T-helper 22 cell (primary cell): Measurements from ENCODE around the gene FOXK1.
A peak's percentile ranks its signal among the peaks of the same experiment; 100 is the strongest.

Experiments
- DNase-seq: peaks from one replicate; pipeline ENCODE4 v3.0.0-alpha.2; 2020; ENCODE audit warnings: low read depth

FOXK1 gene

DNA sequence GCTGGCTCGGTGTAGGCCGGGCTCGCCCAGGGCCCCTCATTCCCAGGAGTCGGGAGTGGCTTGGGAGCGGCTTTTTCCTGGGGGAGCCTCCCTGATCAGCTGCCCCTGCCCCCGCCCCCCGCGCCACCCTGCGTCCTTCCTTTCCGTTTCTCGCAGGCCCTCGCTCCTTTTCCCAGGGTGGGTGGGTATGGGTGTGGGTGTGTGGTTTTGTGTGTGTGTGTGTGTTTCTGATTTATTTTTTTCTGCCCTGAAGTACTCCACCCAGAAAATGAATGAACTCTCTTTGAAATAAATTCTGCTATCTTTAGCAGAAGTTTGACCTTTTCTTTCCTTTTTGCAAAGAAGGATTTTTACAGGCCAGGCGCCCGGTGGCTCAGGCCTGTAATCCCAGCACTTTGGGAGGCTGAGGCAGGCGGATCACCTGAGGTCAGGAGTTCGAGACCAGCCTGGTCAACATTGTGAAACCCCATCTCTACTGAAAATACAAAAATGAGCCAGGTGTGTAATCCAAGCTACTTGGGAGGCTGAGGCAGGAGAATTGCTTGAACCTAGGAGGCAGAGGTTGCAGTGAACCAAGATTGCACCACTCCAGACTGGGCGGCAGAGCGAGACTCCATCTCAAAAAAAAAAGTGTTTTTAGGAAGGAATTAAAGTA is 63.3 kb downstream of the FOXK1 start:
- no peak for DNase-seq

DNA sequence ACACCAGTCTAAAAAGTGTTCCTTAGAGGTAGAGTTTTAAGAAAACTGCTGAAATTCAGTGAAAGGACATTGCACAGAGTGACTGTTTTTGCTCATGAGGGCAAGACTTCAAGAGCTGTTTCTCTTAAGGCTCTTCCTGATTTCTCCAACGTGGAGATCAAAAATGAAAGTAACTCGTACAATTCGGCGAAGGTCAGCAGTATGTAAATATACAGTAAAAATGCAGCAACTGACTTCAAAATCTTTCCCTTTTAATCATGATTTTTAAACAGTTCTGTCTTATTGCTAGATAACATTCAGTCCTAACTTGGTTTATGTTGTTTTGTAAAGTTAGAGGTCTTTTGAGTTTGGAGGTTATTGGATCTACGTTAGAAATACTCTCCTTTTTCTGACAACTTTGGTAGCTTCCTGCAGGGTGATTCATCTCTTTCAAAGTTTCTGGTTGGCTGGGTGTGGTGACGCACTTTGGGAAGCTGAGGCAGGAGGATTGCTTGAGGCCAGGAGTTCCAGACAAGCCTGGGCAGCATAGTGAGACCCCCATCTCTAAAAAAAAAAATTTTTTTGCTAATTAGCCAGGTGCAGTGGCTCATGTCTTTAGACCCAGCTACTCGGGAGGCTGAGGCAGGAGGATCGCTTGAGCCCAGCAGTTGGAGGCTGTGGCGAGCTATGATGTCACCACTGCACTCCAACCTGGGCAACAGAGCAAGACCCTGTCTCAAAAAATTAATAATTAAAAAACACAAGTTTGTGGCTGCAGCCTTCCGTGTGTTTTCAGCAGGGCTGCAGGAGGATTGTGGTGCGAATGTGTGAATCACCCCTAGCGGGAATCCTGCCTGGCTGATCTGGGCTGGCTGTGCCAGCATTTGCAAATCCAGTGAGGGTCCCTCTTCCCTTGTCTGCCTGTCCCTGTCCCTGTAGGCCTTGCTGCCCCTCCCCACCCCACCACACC is 64.2 kb downstream of the FOXK1 start:
- no peak for DNase-seq

DNA sequence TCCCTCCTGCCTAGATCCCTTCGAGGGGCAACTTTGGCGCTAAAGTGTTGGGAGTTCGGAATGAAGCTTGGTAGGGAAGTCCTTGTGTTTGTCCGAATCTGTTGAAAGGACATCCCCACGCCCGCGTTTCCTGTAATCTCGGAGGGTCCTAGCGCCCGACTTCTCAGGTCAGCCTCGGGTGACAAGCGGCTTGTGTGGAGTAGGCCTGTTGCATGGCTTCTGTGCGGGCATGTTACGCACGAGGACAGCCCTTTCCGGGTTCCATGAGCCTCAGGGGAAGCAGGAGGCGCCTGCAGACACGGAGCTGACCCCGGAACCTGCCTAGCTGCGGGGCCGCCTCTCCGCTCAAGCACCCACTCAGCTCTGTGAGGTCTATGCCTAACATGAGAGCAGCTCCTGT is 64.9 kb downstream of the FOXK1 start:
- no peak for DNase-seq

DNA sequence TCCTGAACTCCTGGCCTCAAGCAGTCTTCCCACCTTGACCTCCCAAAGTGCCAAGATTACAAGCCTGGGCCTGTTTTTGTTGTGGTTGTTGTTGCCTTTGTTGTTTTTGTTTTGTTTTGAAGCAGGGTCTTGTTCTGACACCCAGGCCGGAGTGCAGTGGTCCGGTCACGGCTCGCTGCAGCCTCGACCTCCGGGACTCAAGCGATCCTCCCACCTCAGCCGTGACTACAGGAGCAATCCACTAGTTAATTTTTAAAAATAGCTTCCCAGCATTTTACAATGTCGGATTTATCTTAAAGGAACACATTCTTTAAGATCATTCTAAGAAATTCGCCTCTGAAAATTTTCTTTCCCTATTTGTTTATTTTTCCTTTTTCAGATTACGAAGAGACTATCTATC is 65.7 kb downstream of the FOXK1 start:
- DNase-seq: no peak

DNA sequence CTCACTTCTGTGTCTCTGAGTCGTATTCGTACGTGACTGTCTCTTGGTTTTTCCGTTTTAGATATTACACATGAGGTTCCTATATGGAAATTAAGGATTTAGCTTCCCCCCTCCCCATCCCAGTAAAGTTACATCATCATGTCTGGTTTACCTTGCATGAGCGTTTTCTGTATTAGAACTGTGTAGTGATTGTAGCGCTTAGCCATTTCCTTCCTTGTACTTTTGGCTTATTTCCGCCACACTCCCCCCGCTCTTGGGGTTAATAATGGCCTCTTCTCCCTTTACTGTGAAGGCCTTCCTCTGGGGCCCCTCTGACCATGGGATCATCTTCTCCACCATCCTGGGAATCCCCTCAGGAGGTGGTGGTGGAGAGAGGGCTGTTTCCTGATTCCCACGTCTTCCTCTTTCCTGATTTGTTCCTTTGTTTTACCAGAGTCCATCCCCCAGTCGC is 66.2 kb downstream of the FOXK1 start:
- no peak for DNase-seq

DNA sequence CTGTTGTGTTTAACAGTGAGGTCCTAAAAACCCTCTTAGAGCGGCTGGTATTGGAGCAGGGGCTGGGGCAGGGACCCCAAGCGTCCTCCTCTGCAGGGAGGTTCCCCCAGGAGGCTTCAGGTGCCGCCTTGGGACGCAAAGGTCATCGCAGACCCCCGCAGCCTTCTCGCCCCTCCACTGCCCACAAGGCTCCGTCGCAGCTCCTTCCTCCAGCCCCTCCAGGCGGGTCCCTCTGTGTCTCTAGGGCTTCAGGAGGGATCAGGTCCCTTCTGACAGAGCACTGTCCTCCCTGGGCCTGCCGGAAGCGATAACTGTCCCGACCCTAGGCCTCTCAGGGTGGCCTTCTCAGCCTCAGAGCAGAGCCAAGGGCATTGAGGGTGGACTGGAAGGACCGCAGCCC is 67.3 kb downstream of the FOXK1 start:
- no peak for DNase-seq

DNA sequence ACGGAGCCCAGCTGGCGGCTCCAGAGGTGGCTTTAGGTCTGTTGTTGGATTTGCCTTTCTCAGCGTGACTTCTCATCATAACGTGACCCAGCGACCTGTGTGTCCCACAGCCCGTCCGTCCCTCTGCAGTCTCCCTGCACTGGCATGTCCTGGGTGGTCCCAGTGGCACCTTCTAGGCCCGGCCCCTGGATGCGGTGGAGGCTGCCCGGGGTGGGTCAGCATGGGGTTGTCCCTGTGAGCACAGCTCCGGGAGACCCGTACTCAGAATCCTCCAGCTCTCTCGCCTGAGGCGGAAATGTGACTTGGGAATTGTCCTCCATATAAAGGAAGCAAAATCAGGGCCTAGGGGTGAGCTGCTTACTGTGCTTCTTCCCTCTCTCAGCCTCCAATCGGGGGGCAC is 67.7 kb downstream of the FOXK1 start:
- DNase-seq: no peak

DNA sequence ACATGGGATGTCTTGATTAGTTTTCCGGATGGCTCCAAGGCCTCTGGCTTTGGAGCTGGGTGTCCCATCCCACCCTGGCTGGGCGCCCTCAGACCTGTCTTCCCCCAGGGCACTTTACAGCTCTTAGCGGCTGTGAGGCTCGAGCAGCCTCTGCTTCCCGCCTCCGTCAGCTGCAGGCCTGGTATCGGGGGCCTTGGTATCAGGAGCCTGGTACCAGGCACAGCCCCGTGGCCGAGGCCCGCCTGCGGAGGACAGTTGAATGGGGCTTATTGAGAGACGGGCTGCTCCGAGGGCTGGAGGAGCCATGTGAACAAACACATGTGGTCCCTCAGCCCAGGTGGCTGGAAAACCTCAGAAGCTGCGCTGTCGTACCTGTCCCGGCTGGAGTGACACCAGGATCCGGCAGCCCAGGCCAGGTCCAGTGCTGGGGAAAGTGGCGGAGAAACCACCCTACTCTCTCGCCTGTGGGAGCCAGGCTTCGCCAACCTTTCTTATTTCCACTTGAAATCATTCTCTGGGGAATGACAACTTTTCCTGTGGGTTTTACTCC is 69.4 kb downstream of the FOXK1 start:
- DNase-seq: no peak

DNA sequence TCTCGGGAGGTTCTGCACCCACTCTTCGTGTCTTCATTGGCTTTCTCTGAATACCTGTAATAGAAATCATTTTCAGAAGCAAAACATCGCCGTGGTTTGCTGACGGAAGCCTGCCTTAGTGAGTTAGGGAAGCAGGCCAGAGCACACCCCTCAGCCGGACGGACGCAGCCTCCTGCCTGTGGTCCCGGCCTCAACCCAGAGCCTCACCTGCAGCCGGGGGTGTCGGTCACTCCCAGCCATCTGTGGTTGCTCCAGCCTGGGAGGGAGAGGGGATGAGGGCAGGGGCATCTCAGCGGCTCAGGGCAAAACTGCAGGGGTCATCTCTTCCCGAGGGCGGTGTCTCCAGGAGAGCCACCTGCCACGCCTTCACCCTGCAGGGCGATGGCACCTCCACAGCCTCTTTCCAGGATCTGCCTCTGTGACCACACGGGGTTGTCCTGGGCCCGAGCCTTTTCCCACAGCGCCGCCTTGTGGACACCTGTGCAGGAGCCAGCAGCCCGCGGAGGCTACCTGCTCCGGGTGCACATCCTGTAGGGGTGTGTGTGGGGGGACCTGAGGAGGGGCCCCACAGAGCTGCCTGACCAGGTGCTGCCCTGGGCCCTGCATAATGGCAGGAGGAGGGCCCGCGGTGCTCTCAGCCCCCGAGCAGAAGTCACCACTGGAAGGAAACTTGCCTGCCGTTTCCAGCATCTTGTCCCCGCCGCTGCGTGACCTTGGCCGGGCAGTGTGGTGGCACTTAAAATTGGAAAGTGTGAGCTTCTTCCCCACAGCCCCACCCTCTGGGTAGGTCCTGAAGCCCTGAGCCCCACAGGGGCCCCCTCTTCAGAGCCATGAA is 71.7 kb downstream of the FOXK1 start:
- DNase-seq: peak; percentile 55

DNA sequence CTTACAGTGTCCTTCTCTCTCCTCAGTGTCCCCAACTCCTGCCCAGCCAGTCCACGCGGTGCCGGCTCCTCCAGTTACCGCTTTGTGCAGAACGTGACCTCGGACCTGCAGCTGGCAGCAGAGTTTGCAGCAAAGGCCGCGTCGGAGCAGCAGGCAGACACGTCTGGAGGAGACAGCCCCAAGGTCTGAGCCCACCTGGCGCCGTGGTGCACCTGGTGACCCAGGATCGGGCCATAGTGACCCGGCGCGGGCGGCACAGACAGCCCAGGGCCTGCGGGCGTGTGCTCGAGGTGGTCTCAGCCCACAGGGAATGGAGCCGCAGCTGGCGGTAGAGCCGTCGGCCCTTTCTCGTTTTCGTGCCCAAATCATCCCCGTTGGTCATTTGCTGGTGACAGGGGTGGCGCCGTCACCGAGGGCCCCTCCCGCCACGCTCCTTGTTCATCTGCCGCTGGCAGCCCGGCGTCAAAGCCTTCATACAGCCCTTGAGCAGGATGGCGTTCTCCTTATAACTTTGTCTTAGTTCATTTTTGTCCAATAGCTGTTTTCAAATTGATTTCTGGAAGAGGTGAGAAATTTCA is 72.4 kb downstream of the FOXK1 start:
- DNase-seq: no peak

DNA sequence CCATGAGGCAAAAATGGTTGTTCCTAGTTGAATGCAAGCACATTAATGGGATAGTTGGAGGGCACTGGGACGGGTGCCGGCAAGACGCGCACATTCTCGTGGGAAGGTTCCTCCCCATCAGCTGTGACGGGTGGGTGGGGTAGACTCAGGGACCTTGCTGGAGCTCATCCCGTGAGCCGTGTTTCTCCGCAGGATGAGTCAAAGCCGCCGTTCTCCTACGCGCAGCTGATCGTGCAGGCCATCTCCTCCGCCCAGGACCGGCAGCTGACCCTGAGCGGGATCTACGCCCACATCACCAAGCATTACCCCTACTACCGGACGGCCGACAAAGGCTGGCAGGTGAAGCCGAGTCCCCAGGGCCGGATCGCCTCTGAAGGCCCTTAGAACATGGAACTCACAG is 73.0 kb downstream of the FOXK1 start:
- no peak for DNase-seq

DNA sequence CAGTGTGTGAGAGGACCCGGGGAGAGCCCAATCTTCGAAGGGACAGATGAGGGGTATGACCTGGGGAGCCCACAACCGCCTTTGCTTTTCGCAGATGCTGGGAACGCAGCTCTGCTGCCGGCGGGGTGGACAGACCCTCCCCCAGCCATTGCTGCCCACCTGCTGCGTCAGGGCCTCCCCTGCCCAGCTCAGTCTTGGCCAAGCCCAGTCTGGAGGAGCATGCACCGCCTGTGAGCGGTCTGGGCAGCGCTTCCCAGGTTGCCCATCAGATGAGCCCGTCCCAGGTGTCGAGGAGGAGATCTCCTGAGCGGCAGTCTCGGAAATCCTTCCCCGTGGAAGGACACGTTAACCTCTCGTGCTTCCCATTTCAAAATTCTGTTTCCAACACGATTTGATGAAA is 76.0 kb downstream of the FOXK1 start:
- no peak for DNase-seq

DNA sequence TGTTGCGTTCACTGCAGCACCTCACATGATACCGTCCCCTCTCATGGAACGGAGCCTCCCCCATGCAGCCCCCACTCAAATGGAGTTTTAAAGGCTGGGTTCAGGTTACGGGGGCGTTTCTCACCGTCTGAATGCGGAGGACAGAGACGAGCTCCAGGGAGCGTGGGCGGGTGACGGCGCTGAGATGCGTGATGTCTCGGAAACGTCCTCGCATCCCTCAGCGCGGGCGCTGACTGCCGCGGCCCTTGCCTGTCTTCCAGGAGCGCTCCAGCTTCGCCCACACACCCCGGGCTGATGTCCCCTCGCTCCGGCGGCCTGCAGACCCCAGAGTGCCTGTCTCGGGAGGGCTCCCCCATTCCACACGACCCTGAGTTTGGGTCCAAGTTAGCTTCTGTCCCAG is 76.7 kb downstream of the FOXK1 start:
- no peak for DNase-seq

DNA sequence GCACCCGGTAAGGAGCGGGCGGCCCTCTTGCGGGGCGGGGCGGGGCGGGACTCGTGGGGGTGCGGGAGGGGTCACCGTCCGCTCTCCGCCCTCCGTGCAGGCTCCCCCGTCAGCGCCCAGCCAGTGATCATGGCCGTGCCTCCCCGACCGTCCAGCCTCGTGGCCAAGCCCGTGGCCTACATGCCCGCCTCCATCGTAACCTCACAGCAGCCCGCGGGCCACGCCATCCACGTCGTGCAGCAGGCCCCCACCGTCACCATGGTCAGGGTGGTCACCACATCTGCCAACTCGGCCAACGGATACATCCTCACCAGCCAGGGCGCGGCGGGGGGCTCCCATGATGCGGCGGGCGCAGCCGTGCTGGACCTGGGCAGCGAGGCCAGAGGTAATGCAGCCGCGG is 77.1 kb downstream of the FOXK1 start:
- DNase-seq: no peak

DNA sequence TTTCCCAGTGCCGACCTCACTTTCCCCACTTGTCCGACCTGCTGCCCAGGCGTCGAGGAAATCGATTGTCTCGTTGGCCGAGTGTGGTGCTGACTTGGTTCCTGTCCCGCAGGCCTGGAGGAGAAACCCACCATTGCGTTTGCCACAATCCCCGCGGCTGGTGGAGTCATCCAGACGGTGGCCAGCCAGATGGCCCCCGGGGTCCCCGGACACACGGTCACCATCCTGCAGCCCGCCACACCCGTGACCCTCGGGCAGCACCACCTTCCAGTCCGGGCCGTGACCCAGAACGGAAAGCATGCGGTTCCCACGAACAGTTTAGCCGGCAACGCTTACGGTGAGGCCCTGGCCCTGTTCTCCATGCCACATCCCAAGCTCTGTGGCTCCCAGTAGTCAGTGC is 78.9 kb downstream of the FOXK1 start:
- DNase-seq: no peak

DNA sequence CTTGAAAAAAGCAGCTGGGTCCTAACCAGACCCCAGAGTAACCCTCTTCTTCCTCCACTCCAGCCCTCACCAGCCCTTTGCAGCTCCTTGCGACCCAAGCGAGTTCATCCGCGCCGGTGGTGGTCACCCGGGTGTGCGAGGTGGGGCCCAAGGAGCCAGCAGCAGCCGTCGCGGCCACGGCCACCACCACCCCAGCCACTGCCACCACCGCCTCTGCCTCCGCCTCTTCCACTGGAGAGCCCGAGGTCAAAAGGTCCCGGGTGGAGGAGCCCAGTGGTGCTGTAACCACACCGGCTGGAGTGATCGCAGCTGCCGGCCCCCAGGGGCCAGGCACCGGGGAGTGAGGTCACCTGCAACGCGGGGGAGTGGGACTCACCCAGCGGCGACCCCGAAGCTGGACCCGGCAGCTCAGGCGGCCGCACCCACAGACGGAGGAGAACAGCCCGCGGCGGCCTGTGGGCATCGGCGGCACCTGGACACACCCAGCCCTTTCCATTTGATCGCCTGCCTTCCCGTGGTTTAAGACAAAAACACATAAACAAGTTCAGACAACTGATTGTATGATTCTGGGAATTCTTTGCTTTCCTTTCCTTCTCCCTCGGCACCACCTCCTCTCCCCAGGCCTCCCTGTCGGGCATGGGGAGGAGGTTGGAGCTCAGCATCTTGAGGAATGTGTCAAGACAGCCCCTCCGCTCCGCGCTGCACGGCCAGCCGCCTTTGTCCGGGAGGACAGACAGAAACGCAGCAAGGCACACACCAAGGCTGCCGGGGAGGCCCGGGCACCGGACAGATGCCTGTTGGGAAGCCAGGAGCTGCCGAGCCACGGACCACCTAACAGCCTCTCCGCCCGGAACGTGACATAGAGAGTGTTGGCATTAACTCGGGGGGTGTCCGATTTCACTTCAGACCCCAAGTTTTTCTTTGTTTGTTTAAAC is 80.3 kb downstream of the FOXK1 start:
- no peak for DNase-seq

DNA sequence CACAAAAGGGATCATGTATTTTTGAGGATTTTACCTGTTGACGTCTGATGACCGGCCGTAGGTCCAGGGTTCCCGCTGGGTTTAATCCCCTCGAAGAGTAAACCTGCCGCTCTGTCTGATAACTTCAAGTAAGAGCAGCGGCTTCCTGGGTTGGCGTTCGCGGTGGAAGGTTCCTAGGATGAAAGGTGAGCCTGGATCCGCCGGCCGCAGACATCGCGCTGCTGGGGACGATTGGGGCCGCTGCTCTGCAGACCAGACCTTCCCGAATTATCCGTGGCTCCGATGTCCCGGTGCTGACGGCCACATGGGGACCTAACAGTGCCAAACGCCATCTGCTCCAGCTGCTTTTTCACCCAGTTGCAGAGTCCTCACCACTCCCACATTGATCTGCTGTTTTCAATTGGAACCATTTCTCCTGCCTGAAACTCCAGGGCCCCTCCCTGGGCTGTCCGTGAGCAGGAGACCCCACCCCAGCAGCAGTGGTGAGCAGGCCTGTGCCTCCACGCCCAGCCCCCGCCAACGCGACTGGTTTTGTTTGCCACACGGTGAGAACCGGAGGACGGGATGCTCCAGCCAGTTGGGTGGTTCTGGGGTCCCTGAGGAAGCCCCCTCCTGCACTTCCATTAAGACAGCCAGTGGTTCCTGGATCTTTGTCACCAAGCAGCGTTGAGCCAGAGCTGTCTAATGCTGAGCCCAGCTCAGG is 81.1 kb downstream of the FOXK1 start:
- DNase-seq: no peak

DNA sequence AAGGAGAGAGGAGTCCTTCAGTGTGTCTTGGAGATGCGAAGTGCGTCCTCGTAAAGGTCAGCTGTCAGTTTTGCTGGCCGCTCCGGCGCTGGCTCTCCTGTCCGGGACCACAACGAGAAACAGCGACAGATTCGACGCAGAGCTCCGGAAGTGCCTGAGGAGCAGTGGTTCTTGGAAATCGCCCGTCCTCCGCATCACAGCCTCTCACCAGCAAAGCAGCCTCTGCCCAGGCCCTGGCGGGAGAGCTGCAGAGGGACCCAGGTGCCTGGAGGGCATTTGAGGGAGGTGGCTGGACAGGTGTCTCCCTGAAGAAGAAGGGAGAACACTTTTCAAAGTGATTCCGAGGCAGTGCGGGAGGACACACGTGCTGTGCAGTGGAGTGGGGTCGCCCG is 81.7 kb downstream of the FOXK1 start:
- no peak for DNase-seq

DNA sequence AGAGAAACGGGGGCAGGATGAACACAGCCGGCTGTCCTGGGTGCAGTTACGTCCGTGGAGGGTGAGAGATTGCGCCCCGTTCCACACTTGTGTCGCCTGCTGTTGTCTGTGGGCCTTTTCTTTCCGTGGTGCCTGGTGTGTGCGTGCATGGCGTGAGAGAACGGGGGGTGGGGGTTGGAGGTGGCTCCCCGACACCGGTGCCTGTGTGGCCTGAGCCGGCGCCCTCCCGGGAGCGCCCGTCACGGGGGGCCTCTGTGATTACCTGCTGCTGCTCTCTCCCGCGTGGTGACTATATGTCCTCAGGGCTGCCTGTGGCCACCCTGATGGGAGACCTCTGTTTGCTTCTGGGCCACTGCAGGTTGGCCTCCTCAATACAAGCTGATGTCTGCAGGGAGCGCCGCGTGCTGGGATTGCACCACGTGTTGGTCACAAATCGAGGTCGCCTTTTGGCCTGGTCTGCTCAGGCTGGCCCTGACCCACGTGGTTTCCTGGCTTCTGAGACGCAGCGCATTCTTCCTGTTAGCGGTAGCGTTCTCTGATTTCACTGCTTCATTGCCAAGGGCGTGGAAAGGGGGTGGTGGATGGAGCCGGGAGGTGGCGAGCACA is 82.4 kb downstream of the FOXK1 start:
- DNase-seq: no peak
